ENCODE measurements around the gene CAPN2.

Gene CAPN2

DNA sequence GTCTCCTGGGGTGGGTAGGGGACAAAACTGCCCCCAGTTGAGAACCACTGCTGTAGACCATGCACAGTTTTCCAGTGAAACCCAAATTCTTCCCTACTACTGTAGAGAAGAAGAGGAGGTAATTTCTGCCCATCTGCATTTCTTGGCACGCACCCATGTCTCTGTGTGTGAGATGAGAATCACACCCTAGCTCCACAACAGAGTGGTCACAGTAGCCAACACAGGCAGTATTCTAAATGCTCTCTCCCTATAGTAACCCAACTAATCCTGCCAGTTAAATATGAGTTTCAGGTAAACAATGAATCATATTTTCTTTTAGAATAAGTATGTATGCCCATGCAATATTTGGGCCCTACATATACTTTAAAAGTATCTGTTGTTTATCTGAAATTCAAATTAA lies 1.2 kb upstream of the CAPN2 start:
- TF ChIP-seq SIN3A (IDR thresholded peaks at IDR 0.05; ENCODE audit: borderline replicate concordance, insufficient read depth, low read length), result no peak
- TF ChIP-seq, protein P1, sequence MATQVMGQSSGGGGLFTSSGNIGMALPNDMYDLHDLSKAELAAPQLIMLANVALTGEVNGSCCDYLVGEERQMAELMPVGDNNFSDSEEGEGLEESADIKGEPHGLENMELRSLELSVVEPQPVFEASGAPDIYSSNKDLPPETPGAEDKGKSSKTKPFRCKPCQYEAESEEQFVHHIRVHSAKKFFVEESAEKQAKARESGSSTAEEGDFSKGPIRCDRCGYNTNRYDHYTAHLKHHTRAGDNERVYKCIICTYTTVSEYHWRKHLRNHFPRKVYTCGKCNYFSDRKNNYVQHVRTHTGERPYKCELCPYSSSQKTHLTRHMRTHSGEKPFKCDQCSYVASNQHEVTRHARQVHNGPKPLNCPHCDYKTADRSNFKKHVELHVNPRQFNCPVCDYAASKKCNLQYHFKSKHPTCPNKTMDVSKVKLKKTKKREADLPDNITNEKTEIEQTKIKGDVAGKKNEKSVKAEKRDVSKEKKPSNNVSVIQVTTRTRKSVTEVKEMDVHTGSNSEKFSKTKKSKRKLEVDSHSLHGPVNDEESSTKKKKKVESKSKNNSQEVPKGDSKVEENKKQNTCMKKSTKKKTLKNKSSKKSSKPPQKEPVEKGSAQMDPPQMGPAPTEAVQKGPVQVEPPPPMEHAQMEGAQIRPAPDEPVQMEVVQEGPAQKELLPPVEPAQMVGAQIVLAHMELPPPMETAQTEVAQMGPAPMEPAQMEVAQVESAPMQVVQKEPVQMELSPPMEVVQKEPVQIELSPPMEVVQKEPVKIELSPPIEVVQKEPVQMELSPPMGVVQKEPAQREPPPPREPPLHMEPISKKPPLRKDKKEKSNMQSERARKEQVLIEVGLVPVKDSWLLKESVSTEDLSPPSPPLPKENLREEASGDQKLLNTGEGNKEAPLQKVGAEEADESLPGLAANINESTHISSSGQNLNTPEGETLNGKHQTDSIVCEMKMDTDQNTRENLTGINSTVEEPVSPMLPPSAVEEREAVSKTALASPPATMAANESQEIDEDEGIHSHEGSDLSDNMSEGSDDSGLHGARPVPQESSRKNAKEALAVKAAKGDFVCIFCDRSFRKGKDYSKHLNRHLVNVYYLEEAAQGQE (IDR thresholded peaks at IDR 0.05; ENCODE audit: insufficient read depth in 1 of 2, low read depth in 2 of 2, low read length in 2 of 2), result no peak
- TF ChIP-seq TAF1 (IDR thresholded peaks at IDR 0.05; ENCODE audit: borderline replicate concordance, insufficient read depth, low read length), result no peak
- no peak for TF ChIP-seq FOXP2 (optimal IDR thresholded peaks at IDR 0.05; ENCODE audit: borderline replicate concordance, extremely low read depth, extremely low read length, insufficient read depth)
- no peak for TF ChIP-seq POLR2AphosphoS5 (IDR thresholded peaks at IDR 0.05; ENCODE audit: low read depth, low read length)

DNA sequence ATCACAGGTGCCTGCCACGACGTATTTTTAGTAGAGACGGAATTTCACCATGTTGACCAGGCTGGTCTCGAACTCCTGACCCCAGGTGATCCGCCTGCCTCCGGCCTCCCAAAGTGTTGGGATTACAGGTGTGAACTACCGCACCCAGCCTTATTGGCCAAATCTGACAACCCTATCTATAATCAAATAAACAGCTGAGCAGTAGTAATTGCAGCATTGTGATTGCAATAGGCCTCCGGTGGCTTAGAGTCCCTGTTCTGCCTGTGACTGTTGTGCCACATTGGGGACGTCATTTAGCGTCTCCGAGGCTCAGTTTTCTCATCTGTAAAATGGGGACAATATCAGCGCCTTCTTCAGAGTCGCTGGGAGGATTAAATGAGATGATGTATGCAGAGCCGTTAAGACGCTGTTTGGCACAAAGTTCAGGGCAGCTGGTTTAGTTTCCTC lies 569 bp upstream of the CAPN2 start:
- TF ChIP-seq TAF1 (IDR thresholded peaks at IDR 0.05; ENCODE audit: borderline replicate concordance, insufficient read depth, low read length), result no peak
- TF ChIP-seq POLR2AphosphoS5 (IDR thresholded peaks at IDR 0.05; ENCODE audit: low read depth, low read length), result no peak
- TF ChIP-seq SIN3A (IDR thresholded peaks at IDR 0.05; ENCODE audit: borderline replicate concordance, insufficient read depth, low read length), result no peak
- TF ChIP-seq, protein P1 (IDR thresholded peaks at IDR 0.05; ENCODE audit: insufficient read depth in 1 of 2, low read depth in 2 of 2, low read length in 2 of 2), result no peak

DNA sequence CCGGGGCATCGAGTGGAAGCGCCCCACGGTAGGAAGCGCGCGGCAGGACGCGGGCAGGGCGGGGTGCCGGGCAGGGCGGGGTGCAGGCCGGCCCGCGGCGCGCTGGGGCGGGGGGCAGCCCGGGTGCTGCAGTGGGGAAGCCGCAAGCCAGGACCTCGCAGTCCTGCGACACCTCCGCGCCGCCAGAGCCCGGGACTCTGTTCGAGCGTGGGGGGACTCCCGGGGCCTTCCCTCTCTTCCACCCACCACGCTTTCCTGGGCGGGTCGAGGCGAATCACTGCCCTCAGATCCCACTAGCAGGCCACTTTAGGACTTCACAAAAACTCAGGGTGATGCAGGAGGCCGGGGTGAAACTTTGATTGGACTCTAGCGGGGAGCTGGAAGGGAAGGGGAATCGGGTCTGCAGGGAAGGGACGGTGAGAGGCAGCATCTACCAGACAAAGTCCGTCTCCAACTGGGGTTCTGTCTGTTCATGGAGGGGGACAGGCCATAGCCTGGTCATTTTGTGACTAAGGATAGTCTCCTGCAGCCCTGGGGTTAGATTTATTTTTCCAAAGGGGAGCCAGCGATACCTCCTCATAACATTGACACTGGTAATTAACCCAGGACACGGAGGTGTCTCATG lies 623 bp downstream of the CAPN2 start:
- TF ChIP-seq, protein P1 (IDR thresholded peaks at IDR 0.05; ENCODE audit: insufficient read depth in 1 of 2, low read depth in 2 of 2, low read length in 2 of 2), result no peak
- TF ChIP-seq POLR2AphosphoS5 (IDR thresholded peaks at IDR 0.05; ENCODE audit: low read depth, low read length), result 0 out of 2 replicates have a peak, but pooled peaks have one; percentile 8
- TF ChIP-seq TAF1 (IDR thresholded peaks at IDR 0.05; ENCODE audit: borderline replicate concordance, insufficient read depth, low read length), result peak; percentile 33; the same call in 1 of the 2 replicates
- no peak for TF ChIP-seq FOXP2 (optimal IDR thresholded peaks at IDR 0.05; ENCODE audit: borderline replicate concordance, extremely low read depth, extremely low read length, insufficient read depth)
- no peak for TF ChIP-seq SIN3A (IDR thresholded peaks at IDR 0.05; ENCODE audit: borderline replicate concordance, insufficient read depth, low read length)

DNA sequence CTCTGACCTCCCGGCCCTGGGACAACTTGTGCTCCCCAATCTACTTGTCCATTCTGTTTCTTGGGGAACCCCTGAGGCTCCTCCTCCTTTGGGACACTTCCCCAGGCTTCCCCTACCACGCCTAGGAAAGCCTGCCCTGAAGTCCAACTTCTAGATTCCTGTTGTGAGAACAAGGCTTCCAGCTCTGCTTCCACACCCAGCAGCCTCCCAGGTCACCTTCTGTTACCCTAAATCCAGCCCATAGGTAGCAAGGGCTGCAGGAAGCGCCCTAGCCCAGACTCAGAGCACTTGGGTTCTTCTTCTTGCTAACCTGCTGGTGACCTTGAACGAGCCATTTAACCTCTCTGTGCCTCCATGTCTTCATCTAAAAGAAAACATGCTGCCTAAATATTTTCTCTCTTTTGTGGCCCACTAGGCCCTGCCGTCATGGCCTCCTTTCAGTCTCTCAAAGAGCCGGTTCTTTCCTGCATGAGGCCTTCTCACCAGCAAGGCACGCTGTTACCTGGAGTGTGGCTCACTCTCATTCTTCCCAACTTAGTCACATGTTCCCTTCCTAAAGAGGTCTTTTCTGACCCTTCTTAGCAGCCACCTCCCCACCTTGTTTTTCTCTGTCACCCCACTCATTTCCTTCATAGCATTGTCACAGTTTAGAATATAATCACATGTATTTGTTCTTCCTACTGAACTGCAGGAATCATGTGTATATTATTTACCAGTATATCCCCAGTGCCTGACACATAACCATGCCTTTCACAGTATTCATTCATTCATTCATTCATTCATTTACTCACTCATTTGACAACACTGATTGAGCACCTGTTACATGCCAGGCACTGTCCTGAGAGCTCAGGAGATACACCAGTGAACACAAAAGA lies 1.4 kb downstream of the CAPN2 start:
- no peak for TF ChIP-seq POLR2AphosphoS5 (IDR thresholded peaks at IDR 0.05; ENCODE audit: low read depth, low read length)
- TF ChIP-seq TAF1 (IDR thresholded peaks at IDR 0.05; ENCODE audit: borderline replicate concordance, insufficient read depth, low read length), result no peak
- no peak for TF ChIP-seq FOXP2 (optimal IDR thresholded peaks at IDR 0.05; ENCODE audit: borderline replicate concordance, extremely low read depth, extremely low read length, insufficient read depth)
- no peak for TF ChIP-seq SIN3A (IDR thresholded peaks at IDR 0.05; ENCODE audit: borderline replicate concordance, insufficient read depth, low read length)
- TF ChIP-seq, protein P1 (IDR thresholded peaks at IDR 0.05; ENCODE audit: insufficient read depth in 1 of 2, low read depth in 2 of 2, low read length in 2 of 2), result no peak

Measured in PFSK-1 (cell line).